Measurements from ENCODE around the gene HTRA3.
"Not testable (repeated sequence)": the region's sequence is repeated elsewhere in the genome, so short reads cannot be mapped to it uniquely, and the experiment has no call there.

HTRA3 gene

DNA sequence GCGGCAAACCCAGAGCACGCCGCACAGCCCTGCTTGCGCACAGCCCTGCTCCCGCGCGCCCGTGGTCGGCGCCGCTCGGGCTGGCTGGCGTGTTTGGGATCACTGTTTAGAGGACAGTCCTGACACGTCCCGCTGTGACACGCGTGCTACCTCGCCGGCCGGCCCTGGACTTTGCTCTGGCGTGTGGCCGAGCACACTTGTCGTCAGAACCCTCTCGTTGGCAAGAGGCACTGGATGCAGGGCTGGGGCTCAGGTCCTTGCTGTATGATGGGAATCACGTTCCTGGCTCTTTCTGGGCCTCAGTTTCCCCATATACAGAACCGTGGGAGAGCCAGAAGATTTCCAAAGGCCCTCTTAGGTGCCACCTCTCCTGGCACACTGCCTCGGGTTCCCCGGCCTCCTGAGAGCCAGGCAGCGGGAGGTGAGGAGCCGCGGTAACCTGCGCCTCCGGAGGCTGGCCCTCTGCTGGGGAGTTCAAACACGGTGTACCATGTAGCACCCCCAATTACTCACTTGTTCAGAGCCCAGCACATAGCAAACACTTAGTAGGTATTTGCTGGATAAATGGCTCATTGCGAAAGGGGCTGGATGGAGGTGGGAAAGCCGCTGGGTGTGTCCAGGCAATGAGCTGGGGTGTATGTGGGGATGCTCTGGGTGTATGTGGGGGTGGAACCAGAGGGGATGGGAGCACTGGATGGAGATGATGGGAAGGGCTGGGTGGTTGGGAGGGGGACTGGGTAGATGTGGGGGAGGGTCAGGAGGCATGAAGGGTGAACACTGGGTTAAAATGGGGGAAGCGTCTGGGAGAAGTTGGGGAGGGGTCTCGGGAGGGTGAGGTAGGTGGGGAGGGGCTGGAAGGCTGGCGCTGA lies 76.6 kb downstream of the HTRA3 start:
- Histone ChIP-seq H3K4me3 (ENCODE audit: low read depth, low read length) (no peak overlapping the region), H3K36me3 (no peaks in the 10 kb centered on the region), H3K9me3 (ENCODE audit: severe bottlenecking) (peaks cover 3% of the 10 kb centered on the region), H3K27me3 (ENCODE audit: insufficient read depth, low read depth, severe bottlenecking) (no peaks in the 10 kb centered on the region), H3K27ac (no peak overlapping the region)
- TF ChIP-seq, protein P1, sequence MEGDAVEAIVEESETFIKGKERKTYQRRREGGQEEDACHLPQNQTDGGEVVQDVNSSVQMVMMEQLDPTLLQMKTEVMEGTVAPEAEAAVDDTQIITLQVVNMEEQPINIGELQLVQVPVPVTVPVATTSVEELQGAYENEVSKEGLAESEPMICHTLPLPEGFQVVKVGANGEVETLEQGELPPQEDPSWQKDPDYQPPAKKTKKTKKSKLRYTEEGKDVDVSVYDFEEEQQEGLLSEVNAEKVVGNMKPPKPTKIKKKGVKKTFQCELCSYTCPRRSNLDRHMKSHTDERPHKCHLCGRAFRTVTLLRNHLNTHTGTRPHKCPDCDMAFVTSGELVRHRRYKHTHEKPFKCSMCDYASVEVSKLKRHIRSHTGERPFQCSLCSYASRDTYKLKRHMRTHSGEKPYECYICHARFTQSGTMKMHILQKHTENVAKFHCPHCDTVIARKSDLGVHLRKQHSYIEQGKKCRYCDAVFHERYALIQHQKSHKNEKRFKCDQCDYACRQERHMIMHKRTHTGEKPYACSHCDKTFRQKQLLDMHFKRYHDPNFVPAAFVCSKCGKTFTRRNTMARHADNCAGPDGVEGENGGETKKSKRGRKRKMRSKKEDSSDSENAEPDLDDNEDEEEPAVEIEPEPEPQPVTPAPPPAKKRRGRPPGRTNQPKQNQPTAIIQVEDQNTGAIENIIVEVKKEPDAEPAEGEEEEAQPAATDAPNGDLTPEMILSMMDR (IDR thresholded peaks at IDR 0.05; ENCODE audit: low read depth, low read length) = no peak
- DNase-seq = no peak

DNA sequence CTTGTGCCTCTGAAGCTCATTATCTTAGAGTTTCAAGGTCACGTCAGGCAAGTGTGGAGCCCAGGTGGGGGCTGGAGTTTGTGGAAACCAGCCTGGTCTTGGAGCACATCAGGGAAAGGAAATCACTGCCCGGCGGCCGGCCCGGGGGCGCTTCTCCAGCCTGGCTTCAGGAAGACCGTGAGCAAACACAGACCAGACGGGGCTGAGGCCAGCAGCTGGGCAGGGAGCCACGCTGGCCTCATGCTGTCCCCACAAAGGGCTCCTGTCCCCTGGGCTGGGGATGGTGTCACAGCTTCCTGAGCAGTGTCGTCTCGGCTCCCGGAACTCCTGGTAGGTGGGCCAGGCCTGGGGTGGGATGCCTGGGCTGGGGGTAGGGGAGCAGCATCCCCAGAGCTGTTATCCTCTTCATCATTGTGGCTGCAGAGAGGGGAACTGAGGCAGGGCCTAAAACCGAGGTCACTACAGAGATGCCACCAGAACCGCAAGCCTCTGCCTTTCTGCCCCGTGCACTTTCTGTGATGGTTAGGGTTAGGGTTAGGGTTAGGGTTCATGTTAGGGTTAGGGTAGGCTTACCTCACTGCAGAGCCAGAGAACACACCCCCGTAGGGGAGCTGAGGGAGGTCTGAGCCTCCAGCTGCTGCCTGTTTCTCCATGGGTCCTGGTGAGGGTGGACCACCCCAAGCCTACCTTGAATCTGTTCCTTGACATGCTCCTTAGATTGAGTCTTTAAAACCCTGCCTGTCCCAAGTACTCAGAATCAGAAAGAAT lies 77.5 kb downstream of the HTRA3 start:
- Histone ChIP-seq H3K27me3 (ENCODE audit: insufficient read depth, low read depth, severe bottlenecking) (no peaks in the 10 kb centered on the region), H3K27ac (no peak overlapping the region), H3K36me3 (no peaks in the 10 kb centered on the region), H3K9me3 (ENCODE audit: severe bottlenecking) (peaks cover 3% of the 10 kb centered on the region), H3K4me3 (ENCODE audit: low read depth, low read length) (no peak overlapping the region)
- TF ChIP-seq, protein P1 (IDR thresholded peaks at IDR 0.05; ENCODE audit: low read depth, low read length) = no peak
- no peak for DNase-seq

DNA sequence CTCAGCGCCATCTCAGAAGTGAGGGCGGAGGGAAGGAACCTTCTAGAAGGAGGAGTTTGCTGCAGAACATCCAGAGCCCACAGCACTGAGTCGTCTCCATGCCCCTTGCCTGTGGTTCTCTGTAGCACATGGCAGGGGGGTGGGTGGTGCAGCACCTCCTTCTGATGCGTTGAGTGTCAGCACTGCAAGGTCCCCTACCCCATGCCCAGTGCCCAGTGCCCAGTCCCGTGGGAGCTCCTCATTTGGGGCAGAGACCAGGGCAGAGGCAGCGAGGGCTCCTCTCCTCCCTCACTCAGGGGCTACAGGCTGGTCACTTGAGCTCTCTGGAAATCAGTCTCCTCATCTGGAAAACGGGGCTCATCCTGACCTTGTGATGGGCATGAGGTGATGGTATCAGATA lies 78.1 kb downstream of the HTRA3 start:
- Histone ChIP-seq H3K27me3 (ENCODE audit: insufficient read depth, low read depth, severe bottlenecking) (no peaks in the 10 kb centered on the region), H3K36me3 (no peaks in the 10 kb centered on the region), H3K27ac (no peak overlapping the region), H3K9me3 (ENCODE audit: severe bottlenecking) (no peaks in the 10 kb centered on the region), H3K4me3 (ENCODE audit: low read depth, low read length) (no peak overlapping the region)
- TF ChIP-seq, protein P1 (IDR thresholded peaks at IDR 0.05; ENCODE audit: low read depth, low read length) = no peak
- no peak for DNase-seq

DNA sequence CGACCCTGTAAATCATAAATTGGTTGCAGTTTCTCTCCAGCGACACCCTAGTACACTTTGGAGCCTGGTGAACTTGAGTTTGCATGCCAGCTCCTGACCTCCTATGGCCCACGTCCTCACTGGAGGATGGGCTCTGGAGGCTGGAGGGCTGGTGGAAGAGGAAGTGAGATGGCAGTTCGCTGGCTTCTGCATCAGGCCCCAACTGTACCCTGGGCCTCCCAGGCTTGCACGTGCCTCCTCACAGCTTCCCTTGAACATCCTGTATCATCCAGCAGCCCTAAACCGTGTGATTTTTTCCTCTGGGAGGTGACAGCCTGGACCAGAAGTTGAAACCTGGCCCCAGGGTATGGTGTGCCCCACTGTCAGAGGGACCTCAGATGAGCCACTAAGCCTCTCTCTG lies 78.5 kb downstream of the HTRA3 start:
- DNase-seq = no peak
- H3K4me3 ChIP-seq (ENCODE audit: low read depth, low read length) = no peak overlapping the region
- no peaks in the 10 kb centered on the region for H3K27me3 ChIP-seq (ENCODE audit: insufficient read depth, low read depth, severe bottlenecking)
- TF ChIP-seq, protein P1 (IDR thresholded peaks at IDR 0.05; ENCODE audit: low read depth, low read length) = no peak
- no peak overlapping the region for H3K27ac ChIP-seq
- no peaks in the 10 kb centered on the region for H3K36me3 ChIP-seq
- H3K9me3 ChIP-seq (ENCODE audit: severe bottlenecking) = no peaks in the 10 kb centered on the region

DNA sequence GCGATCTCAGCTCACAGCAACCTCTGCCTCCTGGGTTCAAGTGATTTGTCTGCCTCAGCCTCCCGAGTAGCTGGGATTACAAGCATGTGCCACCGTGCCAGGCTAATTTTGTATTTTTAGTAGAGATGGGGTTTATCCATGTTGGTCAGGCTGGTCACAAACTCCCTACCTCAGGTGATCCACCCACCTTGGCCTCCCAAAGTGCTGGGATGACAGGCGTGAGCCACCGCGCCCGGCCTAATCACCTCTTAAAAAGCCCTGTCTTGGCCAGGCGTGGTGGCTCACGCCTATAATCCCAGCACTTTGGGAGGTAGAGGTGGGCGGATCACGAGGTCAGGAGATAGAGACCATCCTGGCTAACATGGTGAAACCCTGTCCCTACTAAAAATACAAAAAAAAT lies 79.7 kb downstream of the HTRA3 start:
- DNase-seq = peak; percentile 5
- H3K4me3 ChIP-seq (ENCODE audit: low read depth, low read length); H3K36me3 ChIP-seq; H3K27ac ChIP-seq; H3K27me3 ChIP-seq (ENCODE audit: insufficient read depth, low read depth, severe bottlenecking); H3K9me3 ChIP-seq (ENCODE audit: severe bottlenecking): not testable (repeated sequence)

DNA sequence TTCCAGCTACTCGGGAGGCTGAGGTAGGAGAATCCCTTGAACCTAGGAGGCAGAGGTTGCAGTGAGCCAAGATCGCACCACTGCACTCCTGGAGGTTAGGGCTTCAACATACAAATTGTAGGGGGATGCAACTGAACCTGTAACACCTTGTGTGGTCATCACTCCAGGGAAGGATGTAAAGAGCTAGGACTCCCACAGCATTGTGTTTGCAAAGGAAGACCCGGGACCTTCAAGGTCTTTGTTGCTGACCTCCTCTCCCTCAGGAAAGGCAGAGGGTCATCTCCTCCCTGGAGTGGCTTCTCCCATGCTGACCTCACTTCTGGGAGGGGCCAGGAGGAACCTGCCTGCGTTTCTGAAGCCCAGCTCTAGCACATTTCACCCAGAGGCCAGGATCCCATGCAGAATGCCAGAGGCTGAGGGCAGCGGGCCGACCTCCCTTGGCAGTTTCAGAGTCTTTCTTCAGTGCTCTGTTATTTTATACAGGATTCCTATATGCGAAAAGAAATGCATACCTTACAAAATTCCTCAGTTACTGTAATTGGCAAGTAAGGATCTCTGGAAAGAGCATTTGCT lies 80.2 kb downstream of the HTRA3 start:
- Histone ChIP-seq H3K9me3 (ENCODE audit: severe bottlenecking) (no peaks in the 10 kb centered on the region), H3K36me3 (no peaks in the 10 kb centered on the region), H3K4me3 (ENCODE audit: low read depth, low read length) (no peak overlapping the region), H3K27me3 (ENCODE audit: insufficient read depth, low read depth, severe bottlenecking) (no peaks in the 10 kb centered on the region), H3K27ac (no peak overlapping the region)
- peak; percentile 4 for DNase-seq
- TF ChIP-seq, protein P1 (IDR thresholded peaks at IDR 0.05; ENCODE audit: low read depth, low read length) = no peak
